GM19240 (cell line): ENCODE data around the gene ATCAY.

ENCODE experiments used
- DNase-seq: peaks from one replicate; pipeline ENCODE4 v3.0.0; 2011; ENCODE audit warnings: low spot score; ENCODE audit not compliant: insufficient read length

The ATCAY gene

DNA sequence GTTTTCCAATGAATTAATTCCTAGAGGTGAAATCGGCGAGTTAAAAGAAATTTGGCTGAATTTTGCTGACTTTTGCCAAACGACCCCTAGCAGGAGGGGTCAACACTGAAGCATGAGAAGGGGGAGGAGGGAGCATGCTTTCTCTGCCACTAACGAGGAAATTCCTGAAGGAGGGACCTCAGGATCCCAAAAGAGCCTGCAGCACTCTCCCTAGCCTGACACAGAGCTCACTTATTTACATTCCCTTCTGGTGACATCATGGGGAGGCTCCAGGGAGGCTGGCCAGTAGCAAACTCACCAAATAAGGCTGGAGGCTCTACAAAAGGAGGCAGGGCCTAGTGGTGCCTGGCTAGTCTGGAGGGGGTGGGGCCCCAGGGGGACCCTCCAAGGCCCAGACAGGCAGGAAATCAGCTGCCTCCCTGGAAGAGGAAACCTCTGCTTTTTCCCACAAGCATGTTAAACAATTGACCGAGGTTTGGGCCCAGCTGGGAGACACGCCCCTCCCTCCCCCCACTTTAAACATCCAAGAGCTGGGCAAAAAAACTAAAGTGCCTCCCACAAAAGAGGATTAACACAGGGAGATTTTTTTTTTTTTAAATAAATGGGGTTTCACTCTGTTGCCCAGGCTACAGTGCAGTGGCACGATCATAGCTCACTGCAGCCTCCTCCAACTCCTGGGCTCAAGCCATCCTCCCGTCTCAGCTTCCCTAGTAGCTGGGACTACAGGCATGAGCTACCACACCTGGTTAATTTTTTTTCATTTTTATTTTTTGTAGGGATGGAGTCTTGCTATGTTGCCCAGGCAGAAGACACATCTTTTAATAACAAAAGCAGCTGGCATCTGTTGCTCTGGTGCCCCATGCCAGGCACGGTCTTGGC, 88.3 kb downstream of the ATCAY start:
- no peak for DNase-seq

DNA sequence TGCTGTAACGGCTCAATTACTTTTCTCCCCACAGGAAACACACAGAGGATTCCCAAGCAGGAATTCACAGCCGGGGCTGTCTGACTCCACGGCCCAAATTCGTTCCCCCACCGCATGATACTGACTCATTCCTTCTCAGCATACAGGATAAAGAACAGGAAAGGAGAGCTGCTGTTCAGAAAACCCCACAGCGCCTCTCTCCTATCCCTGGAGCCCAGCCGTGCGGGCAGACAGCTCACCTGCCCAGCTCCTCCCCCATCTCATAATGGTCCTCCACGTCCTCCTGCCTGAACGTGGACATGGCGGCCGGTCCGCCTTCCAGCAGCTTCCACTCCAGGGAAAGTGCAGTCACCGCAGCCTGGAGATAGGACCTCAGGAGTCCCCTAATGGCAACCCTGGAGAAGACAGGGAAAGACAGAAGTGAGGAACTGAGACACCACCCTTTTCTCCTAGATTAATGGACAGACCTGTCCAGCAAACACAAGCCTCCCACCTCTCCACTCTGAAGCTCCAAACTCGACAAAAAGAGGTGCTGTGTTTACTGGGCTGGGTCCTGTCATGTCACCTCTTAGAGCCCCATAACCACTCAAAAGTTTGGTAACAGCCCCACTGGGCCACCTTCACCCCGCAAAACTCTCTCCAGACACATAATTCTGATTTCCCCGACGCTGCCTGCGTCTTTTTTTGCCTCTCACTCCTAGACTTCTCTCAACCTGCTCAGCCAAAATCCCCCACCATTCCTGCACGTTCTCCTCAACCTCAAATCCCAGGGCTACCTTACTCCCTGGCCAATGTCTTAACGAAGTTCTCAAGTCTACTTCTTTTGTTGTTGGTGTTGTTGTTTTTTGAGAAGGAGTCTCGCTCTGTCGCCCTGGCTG, 89.2 kb downstream of the ATCAY start:
- DNase-seq: no peak

DNA sequence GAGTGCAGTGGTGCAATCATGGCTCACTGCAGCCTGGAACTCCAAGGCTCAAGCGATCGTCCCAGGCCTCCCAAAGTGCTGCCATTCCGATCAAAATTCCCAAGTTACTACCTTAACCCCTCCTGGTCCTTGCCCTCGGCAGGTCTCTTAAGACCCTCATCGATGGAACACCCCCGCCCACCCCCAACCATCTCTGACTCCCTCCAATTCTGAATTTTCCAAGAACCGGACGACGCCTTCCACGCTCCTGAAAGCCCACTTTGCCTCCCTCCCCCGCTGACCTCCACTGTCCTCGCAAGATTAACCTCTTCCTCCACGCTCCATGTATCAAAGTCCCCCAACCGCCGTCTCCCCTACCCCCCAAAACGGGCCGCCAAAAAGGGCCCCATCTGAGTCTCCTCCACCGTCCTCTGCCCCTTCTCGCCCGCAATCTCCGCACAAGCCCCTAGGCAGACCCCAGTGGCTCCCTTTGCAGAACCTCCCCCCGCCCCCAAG, 89.9 kb downstream of the ATCAY start:
- DNase-seq: no peak

DNA sequence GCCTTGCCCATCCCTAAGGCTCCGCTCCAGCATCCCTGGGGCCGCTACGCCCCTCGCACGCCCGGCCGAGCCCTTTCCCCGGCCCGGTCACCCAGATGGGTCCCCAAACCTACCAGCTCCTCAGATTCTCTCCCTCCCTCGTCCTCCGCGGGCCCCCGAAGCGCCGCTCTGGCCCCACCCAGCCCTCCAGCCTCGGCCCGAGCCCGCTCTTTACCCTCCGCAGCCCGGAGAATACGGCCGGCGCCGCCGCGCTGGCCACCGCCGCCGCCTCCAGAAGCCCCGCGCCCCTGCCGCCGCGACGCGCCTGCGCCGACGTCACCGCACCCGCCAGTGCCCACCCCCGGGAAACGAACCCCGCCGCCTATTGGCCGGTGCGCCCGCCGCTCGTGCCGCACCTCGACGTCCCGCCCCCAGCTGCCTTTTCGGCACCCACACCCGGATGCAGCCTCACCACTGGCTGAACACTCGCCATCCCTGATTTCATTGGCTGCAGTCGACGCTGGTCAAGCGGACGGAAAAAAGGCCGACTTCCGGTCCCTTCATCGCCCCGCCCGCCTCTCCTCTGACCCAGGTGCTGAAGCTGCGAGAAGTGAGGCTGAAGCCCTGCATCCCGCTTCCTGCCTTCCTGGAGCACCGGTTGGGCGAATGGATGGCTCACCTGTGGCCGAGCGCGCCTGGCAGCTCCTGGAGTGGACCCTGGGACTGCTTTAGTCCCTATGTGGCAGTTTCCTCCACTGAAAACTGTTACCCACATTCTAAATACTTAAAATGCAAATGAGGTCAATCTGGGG, 90.5 kb downstream of the ATCAY start, which contains the start of gene DAPK3:
Gene DAPK3, minus strand, starts transcription at position 292 of the 791 bp plus-strand sequence. CDS start 1,364 bp downstream, outside the sequence.
- DNase-seq: peak; percentile 98

DNA sequence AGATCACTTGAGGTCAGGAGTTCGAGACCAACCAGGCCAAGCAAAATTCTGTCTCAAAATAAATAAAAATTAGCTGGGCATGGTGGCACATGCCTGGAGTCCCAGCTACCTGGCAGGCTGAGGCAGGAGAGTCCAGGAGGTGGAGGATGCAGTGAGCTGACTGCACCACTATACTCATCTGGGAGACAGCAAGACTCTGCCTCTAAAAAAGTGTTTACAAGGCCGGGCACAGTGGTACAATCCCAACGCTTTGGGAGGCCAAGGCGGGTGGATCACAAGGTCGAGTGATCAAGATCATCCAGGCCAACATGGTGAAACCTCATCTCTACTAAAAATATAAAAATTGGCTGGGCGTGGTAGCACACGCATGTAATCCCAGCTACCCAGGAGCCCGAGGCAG, 94.7 kb downstream of the ATCAY start:
- no peak for DNase-seq

DNA sequence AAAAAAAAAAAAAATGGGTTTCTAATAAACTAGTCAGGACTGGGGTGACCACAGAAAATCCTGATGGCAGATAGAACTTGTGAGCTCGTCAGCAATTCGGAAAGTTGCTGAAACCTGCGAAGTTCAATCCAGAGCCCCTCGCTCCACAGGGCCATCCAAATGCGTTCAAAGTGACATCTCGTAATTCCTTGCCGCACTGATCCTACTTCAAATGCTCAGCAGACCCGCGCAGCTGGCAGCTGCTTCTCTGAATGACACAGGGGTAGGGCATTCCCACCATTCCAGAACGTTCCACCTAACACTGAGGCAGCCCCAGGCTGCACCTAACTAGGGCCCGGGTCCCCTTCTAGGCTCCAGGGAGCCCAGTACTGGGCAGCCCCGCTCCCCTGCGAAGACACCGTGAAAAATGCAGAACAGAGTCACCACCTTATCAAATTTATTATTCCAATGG, 95.2 kb downstream of the ATCAY start:
- DNase-seq: no peak

DNA sequence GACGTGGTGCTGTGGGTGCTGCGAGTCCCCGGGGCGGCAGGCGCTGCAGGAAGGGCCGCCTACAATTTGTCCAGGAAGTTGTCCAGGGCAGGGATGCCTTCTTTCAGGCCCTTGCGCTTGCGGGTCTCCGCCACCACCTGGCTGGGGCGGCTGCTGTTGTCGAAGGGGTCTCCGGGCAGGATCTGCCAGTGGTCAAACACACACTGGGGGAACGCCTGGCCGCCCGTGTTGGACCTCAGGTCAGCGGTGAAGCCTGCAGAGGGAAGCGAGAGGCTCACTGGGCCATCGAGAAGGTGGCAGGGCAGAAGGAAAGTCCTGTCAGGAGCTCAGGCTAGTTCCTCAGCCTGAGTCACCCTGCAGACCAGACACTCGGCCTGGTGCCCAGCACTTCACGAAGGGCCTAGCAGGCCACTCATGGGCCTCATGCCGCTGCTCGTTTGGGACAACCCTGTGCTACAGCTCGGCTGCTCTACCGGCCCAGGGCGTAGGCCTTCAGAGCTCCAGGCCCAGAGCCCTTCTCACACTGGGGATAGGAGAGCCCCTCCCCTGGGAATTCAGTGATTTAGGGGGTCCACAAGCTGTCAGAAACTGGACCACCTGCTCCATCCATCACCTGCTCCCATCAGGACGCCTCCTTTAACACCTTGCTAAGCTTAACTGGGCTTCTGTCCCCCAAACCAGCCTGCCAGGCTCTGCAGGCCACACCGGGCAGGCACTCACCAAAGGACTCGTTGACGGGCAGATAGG, 96.2 kb downstream of the ATCAY start:
- no peak for DNase-seq
